Stimulated activated CD8-positive, alpha-beta memory T cell treated with anti-CD3 and anti-CD28 coated beads, Interleukin-15, amount 100 ng/mL, for 4 hours (primary cell): ENCODE measurements around the gene CAVIN3.
A peak's percentile ranks its signal among the peaks of the same experiment; 100 is the strongest.

Experiments used
- DNase-seq, 2 donors: peaks; one replicate each; pipeline ENCODE4 v3.0.0-alpha.2; 2020; ENCODE audit warnings: low read depth in 2 of 2

Gene CAVIN3, protein sequence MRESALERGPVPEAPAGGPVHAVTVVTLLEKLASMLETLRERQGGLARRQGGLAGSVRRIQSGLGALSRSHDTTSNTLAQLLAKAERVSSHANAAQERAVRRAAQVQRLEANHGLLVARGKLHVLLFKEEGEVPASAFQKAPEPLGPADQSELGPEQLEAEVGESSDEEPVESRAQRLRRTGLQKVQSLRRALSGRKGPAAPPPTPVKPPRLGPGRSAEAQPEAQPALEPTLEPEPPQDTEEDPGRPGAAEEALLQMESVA

DNA sequence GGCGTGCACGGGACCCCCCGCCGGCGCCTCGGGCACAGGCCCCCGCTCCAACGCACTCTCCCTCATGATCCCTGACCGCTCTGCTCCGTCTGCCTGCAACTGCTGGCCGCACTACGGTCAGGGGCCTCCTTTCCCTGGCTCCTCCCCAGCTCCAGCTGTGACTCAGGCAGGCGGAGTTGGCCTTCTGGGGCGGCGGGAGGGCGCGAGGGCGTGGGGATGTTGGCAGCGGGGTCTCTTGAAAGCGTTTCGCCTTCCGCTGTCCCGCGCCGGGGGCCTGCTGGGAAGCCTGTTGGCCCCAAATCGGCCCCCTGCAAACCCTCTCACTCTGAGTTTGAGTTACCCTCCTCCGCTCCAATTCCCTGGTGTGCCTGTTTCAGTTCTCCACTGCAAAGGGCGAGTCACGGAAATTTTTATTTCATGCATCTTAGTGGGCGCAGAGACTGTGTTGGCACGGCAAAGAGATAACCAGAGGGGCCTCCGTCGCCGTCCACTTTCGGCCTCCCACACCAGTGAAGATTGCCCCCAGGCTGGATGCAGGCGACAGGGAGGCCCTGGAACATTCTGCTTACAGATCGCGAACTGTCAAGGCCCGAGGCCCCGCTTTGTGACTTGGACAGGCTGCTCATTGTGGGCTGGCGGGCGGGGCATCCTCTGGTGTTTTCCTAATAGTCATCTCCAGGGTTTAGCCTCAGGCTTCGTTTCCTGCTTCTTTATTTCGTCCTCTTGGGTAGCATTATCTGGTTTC is at the start of gene CAVIN3:
TSS of gene CAVIN3 (minus strand) at position 91 of the 745 bp plus-strand sequence. CDS start at position 66, 25 bp downstream.
- peak in 1 of 2 donors; percentile 5 for DNase-seq

- no peak for DNase-seq
These were observed 45.4 kb upstream of the CAVIN3 start for GRCh38 chr11:6365659-6366058.

DNA sequence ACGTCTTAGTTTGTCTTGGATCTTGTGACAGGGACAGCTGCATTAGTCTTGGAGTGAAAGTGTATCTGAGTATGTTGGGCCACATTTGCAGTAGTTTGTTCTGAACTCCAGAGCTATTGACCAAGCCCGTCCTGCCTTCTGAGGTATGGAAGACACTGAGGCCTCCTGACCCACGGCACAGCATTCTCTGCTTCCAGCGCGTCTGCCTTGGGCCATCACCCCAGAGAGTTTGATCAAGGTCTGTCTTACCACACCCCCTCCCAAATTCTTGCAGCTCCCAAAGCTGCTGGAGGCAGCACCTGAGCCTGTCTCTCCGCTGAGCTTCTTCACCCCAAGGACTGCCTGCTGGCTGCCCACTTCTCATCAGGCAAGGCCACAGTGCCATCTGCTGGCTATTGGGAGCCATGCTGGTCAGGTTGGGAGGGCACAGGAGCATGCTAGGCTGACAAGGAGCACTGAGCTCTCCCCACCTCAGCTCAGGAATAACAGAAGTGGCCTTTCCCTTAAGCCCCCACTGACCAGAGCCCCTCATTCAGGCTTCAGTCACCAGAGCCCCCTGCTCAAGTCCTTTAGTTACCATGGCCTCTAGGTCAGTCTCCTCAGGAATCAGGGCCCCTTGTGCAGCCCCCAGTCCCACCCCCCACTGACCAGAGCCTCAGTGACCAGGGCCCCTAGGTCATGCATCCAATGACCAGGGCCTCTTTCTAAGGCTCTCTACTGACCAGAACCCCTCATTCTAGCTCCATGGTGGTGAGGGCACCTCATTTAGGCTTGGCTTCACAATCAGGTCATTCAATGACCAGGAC is 42.8 kb upstream of the CAVIN3 start:
- DNase-seq = peak; percentile 12 to 32

- DNase-seq = no peak
These were observed 42.0 kb upstream of the CAVIN3 start for GRCh38 chr11:6362185-6362872.

DNA sequence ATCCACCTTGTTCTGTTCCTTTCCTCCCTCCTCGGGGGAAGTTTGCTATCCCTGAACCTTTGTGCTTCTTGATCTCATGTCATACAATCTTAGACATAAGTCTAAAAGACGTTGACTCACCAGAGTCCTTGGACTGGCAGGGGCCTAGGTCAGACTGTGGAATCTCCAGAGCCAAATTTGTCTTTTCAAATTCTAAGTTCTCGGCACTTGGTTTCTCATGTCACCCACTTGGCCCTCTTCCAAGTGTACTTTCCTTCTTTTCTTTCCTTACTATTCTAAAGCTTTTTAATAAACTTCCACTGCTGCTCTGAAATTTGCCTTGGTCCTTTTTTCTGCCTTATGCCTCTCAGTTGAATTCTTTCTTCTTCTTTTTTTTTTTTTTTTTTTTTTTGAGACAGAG is 39.9 kb upstream of the CAVIN3 start:
- DNase-seq = no peak

- no peak for DNase-seq
These were observed 36.9 kb upstream of the CAVIN3 start for GRCh38 chr11:6357222-6357621.

GRCh38 chr11:6356503-6357055 is 36.3 kb upstream of the CAVIN3 start:
- DNase-seq = no peak

DNA sequence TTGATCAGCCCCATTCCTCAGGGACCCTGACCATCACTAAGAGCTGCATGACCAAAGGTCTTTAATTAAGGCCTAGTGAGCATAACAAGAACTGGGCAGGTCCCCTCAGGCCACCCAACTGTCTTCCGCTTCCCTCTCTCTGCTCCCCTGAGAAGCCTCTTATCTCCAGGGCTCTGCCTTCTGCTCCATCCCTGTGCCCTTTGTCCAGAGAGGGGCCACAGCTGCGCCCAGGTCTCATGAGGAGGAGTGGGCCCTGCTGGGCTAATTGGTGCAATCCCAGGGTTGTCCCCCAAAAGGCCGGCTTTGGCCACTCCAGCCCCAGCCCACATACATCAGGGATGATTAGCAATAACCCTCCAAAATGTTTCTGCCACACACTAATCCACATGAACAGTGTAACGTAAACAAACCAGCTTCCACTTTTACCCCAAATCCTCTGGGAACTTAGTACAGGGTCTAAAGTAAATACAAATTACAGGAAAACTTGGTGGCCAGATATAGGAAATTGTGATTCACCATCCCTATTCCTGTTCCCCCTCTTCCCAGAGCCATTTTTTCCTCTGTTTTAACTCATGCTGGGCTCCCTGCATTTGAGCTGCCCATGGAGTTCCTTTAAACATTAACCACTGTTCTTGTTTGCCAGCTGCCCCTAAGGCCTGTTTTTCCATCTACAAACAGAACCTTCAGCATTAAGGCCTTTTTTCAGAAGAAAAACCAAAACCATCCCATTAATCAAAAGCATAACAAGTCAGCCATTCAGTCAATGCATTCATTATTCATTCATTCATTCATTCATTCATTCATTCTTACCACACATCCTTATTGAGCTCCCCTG is 34.6 kb upstream of the CAVIN3 start:
- DNase-seq = no peak

- DNase-seq = peak; percentile 6 to 32
These were observed 33.2 kb upstream of the CAVIN3 start for GRCh38 chr11:6353367-6353987.

DNA sequence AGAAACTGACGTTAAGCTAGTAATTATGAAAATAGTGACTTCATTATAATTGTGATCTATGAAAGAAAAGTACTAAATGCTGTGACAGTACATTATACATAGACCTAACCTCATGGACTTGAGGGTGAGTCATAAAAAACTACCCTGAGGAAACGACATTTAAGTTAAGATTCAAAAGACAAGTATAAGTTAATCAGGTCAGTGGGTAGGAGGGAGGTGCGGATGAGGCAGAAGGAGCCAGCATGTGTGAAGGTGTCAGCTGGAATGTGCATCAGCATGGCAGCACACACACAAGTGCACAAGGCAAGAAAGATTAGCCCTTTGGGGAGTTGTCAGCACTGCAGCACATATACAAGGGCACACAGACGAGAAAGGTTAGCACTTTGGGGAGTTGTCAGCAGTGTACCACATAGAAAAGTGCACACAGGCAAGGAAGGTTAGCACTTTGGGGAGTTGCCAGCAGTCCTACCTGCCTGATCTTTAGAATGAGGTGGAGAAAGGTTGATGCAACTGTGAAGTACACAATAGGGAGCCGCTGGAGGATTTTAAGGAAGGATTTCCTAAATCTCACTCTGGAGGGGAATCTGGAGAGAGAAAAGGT is 31.6 kb upstream of the CAVIN3 start:
- no peak for DNase-seq

DNA sequence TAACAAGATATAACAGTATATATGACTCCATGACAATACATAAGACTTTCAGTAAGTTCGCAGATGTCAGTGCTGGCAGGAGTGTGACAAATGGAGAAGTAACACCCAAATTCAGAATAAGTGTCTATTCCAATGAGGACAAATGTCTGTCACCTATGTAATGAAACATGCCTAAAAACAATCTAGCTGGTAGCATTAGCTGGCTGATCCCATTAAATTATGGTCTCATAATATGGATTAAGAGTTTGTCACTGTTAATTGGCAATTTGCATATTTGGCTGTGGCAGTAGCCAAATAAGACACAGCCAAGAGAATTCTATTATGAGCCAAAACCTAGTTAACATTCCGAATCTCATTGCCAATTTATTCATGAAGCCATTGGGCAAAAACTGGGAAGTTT is 30.2 kb upstream of the CAVIN3 start:
- DNase-seq = no peak

GRCh38 chr11:6350043-6350442 is 29.7 kb upstream of the CAVIN3 start:
- DNase-seq = no peak

DNA sequence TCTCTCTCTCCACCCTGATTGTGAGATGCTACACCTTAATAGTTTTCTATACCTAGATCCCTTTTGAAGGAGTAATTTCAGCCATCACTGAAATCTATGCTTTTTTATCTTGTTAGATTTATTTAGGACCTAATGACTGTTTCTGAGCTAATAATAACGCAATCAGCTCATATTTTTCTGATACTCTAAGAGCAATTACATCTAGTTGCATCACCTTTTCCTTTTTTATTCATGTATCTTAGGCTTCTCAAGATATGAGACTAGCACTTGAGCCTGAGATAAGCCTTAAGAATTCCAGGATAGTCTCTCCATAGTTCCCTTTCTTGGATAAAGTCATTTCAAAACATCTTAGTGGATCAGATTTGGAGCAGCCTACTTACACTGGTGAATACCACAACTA is 25.1 kb upstream of the CAVIN3 start:
- no peak for DNase-seq

- no peak for DNase-seq
These were observed 16.0 kb upstream of the CAVIN3 start for GRCh38 chr11:6336293-6336692.

GRCh38 chr11:6334806-6335205 is 14.5 kb upstream of the CAVIN3 start:
- DNase-seq = no peak

GRCh38 chr11:6333095-6333494 is 12.8 kb upstream of the CAVIN3 start:
- DNase-seq = no peak

- no peak for DNase-seq
These were observed 11.8 kb upstream of the CAVIN3 start for GRCh38 chr11:6332066-6332465.

DNA sequence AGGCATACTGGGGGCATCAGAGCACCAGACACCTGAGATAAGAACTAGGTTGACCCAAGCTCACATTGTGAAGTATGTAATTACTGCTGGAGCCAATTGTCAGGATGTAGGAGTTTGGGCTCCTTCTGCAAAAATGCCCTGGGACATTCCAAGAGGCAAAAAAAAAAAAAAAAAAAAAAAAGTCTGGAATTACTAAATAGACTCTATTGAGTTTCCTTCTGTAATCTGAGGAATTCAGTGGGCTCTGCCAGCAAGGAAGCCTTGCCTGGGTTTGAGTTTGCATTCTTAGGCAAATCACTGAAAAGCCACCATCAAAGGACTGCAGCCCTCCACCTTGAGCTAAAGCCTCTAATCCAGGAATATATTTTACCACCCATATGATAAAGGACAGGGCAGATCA is 8.0 kb upstream of the CAVIN3 start:
- DNase-seq = no peak

- no peak for DNase-seq
These were observed 7.5 kb upstream of the CAVIN3 start for GRCh38 chr11:6327806-6328205.

DNA sequence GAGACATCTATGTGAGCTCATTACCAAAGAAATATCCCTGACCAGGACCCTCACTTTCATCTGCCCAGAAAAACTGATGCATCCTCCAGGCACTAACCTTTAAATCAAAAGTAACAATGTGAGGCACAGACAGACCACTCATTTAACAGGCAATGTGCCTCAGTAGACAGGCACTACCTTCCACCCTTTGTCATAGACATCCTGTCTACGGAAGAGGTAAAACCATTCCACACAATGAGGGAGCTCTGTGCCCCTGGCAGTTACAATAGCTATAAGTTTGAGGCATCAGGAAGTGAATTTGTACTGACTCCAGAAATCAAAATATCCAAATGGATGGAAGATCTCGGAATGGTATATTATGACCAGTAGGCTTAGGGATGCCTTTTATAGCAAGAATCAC is 6.7 kb upstream of the CAVIN3 start:
- no peak for DNase-seq
